Effector memory CD8-positive, alpha-beta T cell (primary cell): ENCODE results near the gene MYO1G.
"Not testable (repeated sequence)": the region's sequence is repeated elsewhere in the genome, so short reads cannot be mapped to it uniquely, and the experiment has no call there.

Experiments used
- ATAC-seq: fragments of 150-1000 bp; cut with Tn5 transposase; replicated peaks from 2 replicates; pipeline ENCODE4 v1.10.0; 2021; ENCODE audit warnings: mild to moderate bottlenecking, moderate library complexity
- DNase-seq, 3 experiments: peaks; one replicate each; pipeline ENCODE4 v3.0.0; 2021
- H3K27ac Mint-ChIP-seq, 2 donors: one replicate each; pipeline ENCODE4 v1.8.0; 2022; ENCODE audit warnings: mild to moderate bottlenecking in 2 of 2, mixed read lengths in 2 of 2, moderate library complexity in 2 of 2
- H3K27me3 Mint-ChIP-seq, 2 donors: one replicate each; pipeline ENCODE4 v1.8.0; 2022; ENCODE audit warnings: mixed read lengths in 2 of 2
- H3K36me3 Mint-ChIP-seq: one replicate; pipeline ENCODE4 v1.8.0; 2022; ENCODE audit warnings: mild to moderate bottlenecking, moderate library complexity, mixed read lengths; ENCODE audit not compliant: insufficient read depth
- H3K4me1 Mint-ChIP-seq, 2 donors: one replicate each; pipeline ENCODE4 v1.8.0; 2022; ENCODE audit warnings: low read depth in 2 of 2, mixed read lengths in 2 of 2
- H3K4me3 Mint-ChIP-seq, 2 donors: one replicate each; pipeline ENCODE4 v1.8.0; 2022; ENCODE audit warnings: mild to moderate bottlenecking in 2 of 2, mixed read lengths in 2 of 2, moderate library complexity in 2 of 2
- H3K9me3 Mint-ChIP-seq, 2 donors: one replicate each; pipeline ENCODE4 v1.8.0; 2022; ENCODE audit warnings: mixed read lengths in 2 of 2

MYO1G gene

DNA sequence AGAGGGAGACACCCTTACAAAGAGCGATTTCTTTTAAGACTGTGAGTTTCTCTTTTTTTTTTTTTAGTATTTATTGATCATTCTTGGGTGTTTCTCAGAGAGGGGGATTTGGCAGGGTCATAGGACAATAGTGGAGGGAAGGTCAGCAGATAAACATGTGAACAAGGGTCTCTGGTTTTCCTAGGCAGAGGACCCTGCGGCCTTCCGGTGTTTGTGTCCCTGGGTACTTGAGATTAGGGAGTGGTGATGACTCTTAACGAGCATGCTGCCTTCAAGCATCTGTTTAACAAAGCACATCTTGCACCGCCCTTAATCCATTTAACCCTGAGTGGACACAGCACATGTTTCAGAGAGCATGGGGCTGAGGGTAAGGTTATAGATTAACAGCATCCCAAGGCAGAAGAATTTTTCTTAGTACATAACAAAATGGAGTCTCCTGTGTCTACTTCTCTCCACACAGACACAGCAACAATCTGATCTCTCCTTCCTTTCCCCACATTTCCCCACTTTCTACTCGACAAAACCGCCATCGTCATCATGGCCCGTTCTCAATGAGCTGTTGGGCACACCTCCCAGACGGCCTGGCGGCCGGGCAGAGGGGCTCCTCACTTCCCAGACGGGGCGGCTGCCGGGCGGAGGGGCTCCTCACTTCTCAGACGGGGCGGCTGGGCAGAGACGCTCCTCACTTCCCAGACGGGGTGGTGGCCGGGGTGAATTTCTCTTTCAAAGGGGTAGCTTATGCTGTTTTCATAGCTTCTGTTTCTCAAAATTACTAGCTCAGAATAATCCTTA lies 13.4 kb upstream of the MYO1G start:
- not testable (repeated sequence) for DNase-seq, H3K27ac Mint-ChIP-seq, H3K9me3 Mint-ChIP-seq, H3K27me3 Mint-ChIP-seq, H3K4me3 Mint-ChIP-seq, ATAC-seq
- Mint-ChIP-seq H3K4me1 (peaks cover 17 to 22% of the 10 kb centered on the region in 2 donors), H3K36me3 (peaks cover 10% of the 10 kb centered on the region)

- H3K36me3 Mint-ChIP-seq = peaks cover 24% of the 10 kb centered on the region
- DNase-seq (no peak), ATAC-seq (no peak)
- no peaks in the 10 kb centered on the region for H3K27me3 Mint-ChIP-seq
- no peak overlapping the region for H3K27ac Mint-ChIP-seq
- H3K4me3 Mint-ChIP-seq = no peak overlapping the region
- no peaks in the 10 kb centered on the region for H3K9me3 Mint-ChIP-seq
- H3K4me1 Mint-ChIP-seq = peaks cover 27 to 30% of the 10 kb centered on the region in 2 donors
Observed at GRCh38 chr7:44990109-44991023, 11.6 kb upstream of the MYO1G start.

DNA sequence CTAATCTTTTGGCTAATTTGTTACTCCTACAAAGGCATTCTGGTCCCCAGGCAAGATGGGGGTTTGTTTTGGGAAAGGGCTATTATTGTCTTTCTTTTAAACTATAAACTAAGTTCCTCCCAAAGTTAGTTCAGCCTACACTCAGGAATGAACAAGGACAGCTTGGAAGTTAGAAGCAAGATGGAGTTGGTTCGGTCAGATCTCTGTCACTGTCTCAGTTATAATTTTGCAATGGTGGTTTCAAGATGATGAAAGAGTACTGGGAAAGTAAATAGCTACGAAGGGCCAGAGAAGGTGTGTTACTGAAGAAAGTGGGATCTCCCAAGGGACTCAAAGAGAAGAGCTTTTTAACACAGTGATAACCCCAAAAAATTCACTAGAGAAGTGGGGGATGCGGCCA lies 10.3 kb upstream of the MYO1G start:
- Mint-ChIP-seq H3K4me1 (peaks cover 29 to 31% of the 10 kb centered on the region in 2 donors), H3K27me3 (no peaks in the 10 kb centered on the region), H3K36me3 (peaks cover 37% of the 10 kb centered on the region), H3K9me3 (no peaks in the 10 kb centered on the region), H3K27ac (no peak overlapping the region), H3K4me3 (no peak overlapping the region)
- ATAC-seq = no peak
- no peak for DNase-seq

- Mint-ChIP-seq H3K36me3 (peaks cover 41% of the 10 kb centered on the region), H3K27ac (no peak overlapping the region)
Observed at GRCh38 chr7:44988701-44989100, 9.9 kb upstream of the MYO1G start.

GRCh38 chr7:44987996-44988395 lies 9.2 kb upstream of the MYO1G start:
- Mint-ChIP-seq H3K9me3 (no peaks in the 10 kb centered on the region), H3K27ac (peak overlapping the region in 1 of 2 donors; percentile 99), H3K27me3 (no peaks in the 10 kb centered on the region), H3K4me1 (peaks cover 38 to 39% of the 10 kb centered on the region in 2 donors), H3K36me3 (peaks cover 47% of the 10 kb centered on the region), H3K4me3 (peak overlapping the region in 1 of 2 donors; percentile 99)
- ATAC-seq (no peak), DNase-seq (no peak)

More at GRCh38 chr7:44988701-44989100, 9.9 kb upstream of the MYO1G start:
- Mint-ChIP-seq H3K9me3 (no peaks in the 10 kb centered on the region), H3K4me3 (no peak overlapping the region), H3K27me3 (no peaks in the 10 kb centered on the region), H3K4me1 (peaks cover 33 to 35% of the 10 kb centered on the region in 2 donors)
- ATAC-seq (no peak), DNase-seq (no peak)

- Mint-ChIP-seq H3K27me3 (no peaks in the 10 kb centered on the region), H3K4me1 (peaks cover 38 to 39% of the 10 kb centered on the region in 2 donors), H3K4me3 (peak overlapping the region; percentile 95 to 99), H3K9me3 (no peaks in the 10 kb centered on the region), H3K36me3 (peaks cover 52% of the 10 kb centered on the region), H3K27ac (peak overlapping the region; percentile 99 to 100)
- DNase-seq = no peak
- ATAC-seq = no peak
Observed at GRCh38 chr7:44987457-44987856, 8.6 kb upstream of the MYO1G start.

- DNase-seq = peak; percentile 95 to 97 (median 96)
- peak; percentile 94 for ATAC-seq
- Mint-ChIP-seq H3K27me3 (no peaks in the 10 kb centered on the region), H3K4me1 (peaks cover 38 to 43% of the 10 kb centered on the region in 2 donors), H3K27ac (peak overlapping the region; percentile 99 to 100), H3K36me3 (peaks cover 61% of the 10 kb centered on the region), H3K4me3 (peak overlapping the region; percentile 95 to 99), H3K9me3 (no peaks in the 10 kb centered on the region)
Observed at GRCh38 chr7:44986218-44987053, 7.6 kb upstream of the MYO1G start.

DNA sequence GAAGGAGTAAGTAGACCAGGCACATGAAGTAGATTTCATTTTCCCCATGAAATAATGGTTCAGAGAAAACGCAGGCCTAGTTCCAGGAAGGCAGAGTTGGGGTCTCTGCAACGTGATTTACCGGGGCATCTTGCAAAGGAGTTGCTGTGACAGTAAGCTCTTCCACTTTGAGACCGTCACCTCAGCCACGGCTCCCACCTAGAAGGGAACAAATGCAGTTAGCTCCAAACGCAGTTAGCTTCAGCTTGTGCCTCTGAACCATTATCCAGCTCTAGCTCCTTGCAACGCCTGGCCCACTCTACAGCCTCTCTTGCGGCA lies 7.0 kb upstream of the MYO1G start:
- no peak for ATAC-seq
- Mint-ChIP-seq H3K36me3 (peaks cover 67% of the 10 kb centered on the region), H3K4me1 (peaks cover 43 to 48% of the 10 kb centered on the region in 2 donors)

DNA sequence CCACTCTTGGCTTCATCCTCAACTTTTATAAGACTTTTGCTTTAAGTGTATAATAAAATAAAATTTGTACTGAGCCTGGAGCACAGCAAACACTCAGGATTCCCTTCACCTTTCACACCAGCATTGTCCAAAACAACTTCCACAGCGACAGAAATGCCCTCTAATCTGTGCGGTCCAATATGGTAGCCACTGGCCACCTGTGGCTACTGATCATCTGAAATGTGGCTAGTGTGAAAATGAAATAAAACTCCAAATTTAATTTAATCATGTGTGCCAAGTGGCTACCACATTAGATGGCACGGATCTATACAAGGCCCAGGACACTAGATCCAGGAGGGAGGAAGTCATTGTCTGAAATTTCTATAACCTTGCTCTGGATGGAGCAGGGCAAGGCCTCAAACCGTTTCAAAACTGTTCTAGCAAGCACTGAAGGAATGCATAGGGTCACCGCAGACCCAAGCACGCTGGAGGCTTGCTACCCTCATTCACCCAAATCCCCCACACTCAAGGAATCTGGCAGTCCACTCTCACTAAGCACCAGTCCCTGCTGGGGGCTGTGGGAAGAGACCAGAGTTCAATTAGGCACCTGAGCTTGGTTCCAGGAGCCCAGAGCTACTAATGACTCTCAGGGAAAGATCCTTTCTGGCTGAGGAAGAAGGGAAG lies 6.3 kb upstream of the MYO1G start:
- ATAC-seq (no peak), DNase-seq (no peak)
- H3K4me3 Mint-ChIP-seq = peak overlapping the region; percentile 95 to 99
- H3K4me1 Mint-ChIP-seq = peaks cover 50 to 55% of the 10 kb centered on the region in 2 donors
- H3K27ac Mint-ChIP-seq = peak overlapping the region; percentile 99 to 100
- no peaks in the 10 kb centered on the region for H3K27me3 Mint-ChIP-seq
- peaks cover 74% of the 10 kb centered on the region for H3K36me3 Mint-ChIP-seq
- no peaks in the 10 kb centered on the region for H3K9me3 Mint-ChIP-seq

More for the DNA sequence above, 7.0 kb upstream of the MYO1G start:
- H3K4me3 Mint-ChIP-seq = peak overlapping the region; percentile 95 to 99
- H3K9me3 Mint-ChIP-seq = no peaks in the 10 kb centered on the region
- DNase-seq = no peak
- H3K27ac Mint-ChIP-seq = peak overlapping the region; percentile 99 to 100
- no peaks in the 10 kb centered on the region for H3K27me3 Mint-ChIP-seq

- H3K27me3 Mint-ChIP-seq = no peaks in the 10 kb centered on the region
- H3K4me1 Mint-ChIP-seq = peaks cover 55 to 62% of the 10 kb centered on the region in 2 donors
Observed at GRCh38 chr7:44984478-44984758, 5.6 kb upstream of the MYO1G start.

GRCh38 chr7:44983742-44984477 lies 5.1 kb upstream of the MYO1G start:
- Mint-ChIP-seq H3K4me1 (peaks cover 60 to 67% of the 10 kb centered on the region in 2 donors), H3K36me3 (peaks cover 83% of the 10 kb centered on the region), H3K27ac (peak overlapping the region; percentile 98 to 99), H3K4me3 (peak overlapping the region; percentile 95 to 99), H3K9me3 (no peaks in the 10 kb centered on the region), H3K27me3 (no peaks in the 10 kb centered on the region)
- no peak for DNase-seq
- no peak for ATAC-seq

More at GRCh38 chr7:44984478-44984758, 5.6 kb upstream of the MYO1G start:
- H3K27ac Mint-ChIP-seq = peak overlapping the region; percentile 98 to 99
- DNase-seq (no peak), ATAC-seq (no peak)
- H3K9me3 Mint-ChIP-seq = no peaks in the 10 kb centered on the region
- peaks cover 78% of the 10 kb centered on the region for H3K36me3 Mint-ChIP-seq
- peak overlapping the region; percentile 95 to 99 for H3K4me3 Mint-ChIP-seq

DNA sequence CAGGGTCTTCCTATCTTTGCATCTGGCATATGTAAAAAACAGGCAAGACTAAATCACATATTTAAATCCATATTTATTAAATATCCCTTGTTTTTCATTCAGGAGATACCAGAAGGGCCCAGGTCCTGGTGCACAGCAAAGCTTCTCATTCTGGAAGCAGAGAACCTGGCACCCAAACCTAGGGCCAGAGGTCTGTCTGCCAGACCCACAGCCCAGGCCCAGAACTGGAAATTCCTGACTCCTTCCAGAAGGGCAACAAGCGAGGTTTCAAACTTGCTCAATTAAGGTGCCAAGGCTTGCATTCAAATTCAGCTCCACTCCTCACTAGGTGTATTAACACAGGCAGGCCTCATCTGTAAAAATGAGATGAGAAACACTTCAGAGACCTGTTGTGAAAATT lies 4.2 kb upstream of the MYO1G start:
- H3K36me3 Mint-ChIP-seq = peaks cover 90% of the 10 kb centered on the region
- H3K27ac Mint-ChIP-seq = peak overlapping the region; percentile 98 to 99
- peak overlapping the region in 1 of 2 donors; percentile 15 for H3K4me3 Mint-ChIP-seq
- no peak for DNase-seq
- peaks cover 66 to 74% of the 10 kb centered on the region in 2 donors for H3K4me1 Mint-ChIP-seq
- H3K9me3 Mint-ChIP-seq = no peaks in the 10 kb centered on the region
- no peaks in the 10 kb centered on the region for H3K27me3 Mint-ChIP-seq
- ATAC-seq = no peak
